GM19025 (cell line): ENCODE data around the gene PLPP1.
"Not testable (repeated sequence)": the region's sequence is repeated elsewhere in the genome, so short reads cannot be mapped to it uniquely, and the experiment has no call there.

Experiments used
- ATAC-seq: cut with Tn5 transposase; IDR thresholded peaks from one replicate; pipeline ENCODE4 v1.9.1; 2021; ENCODE audit warnings: mild to moderate bottlenecking, low read depth, moderate library complexity; ENCODE audit not compliant: unreplicated experiment

Gene PLPP1

DNA sequence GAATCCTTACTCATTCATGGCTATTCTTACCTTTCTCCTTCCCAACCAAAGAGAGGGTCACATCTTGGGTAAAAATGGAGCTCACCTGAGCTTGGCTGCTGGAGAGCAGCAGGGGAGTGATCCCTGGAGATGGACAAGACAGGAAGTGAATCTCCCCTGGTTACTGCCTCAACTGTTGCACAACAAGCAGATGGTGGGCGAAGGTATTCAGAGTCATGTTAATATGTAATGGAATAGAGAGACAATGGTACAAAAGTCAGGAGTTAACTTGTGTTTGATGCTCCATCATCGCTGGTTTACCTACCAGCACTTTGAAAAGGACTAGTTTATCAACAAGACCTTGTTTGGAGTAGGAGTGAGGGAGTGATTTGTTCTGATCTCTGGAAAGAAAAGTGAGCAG lies 13.0 kb upstream of the PLPP1 start:
- ATAC-seq, result no peak

DNA sequence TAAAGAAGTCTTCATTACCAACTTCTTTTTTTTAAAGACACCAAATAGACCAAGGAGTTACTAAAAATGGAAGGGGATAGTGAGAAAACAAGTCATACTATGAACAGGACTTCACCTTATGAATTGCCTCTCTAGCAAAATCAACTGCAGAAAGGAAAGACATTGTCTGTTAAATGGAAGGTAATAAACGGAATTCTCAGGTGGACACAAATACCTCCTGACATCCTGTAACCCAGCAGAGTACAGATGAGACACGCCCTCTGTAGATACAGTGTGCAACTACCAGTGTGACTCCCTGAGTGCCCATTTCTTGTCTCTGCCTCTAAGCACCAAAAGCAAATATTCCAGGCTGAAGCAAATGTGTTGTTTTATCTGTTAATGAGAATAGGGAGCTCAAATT lies 12.2 kb upstream of the PLPP1 start:
- no peak for ATAC-seq

DNA sequence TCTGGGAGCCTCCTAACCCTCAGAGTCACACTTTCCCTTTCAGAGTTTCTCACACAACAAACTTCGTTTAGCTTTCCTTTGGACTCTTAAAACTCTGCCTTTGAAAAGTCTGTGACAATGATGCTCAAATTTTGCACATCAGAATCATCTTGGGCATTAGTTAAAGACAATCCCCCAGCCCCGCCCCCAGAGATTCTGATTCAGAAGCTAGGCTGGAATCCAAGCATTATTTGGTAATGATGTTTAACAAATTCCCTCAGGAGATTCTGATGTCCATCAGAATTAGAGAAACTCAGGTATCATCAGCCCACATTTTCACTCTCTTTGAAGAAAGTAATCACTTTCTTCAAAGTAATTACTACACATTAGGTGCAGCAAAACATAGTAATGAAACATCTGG lies 9.6 kb upstream of the PLPP1 start:
- ATAC-seq, result no peak

DNA sequence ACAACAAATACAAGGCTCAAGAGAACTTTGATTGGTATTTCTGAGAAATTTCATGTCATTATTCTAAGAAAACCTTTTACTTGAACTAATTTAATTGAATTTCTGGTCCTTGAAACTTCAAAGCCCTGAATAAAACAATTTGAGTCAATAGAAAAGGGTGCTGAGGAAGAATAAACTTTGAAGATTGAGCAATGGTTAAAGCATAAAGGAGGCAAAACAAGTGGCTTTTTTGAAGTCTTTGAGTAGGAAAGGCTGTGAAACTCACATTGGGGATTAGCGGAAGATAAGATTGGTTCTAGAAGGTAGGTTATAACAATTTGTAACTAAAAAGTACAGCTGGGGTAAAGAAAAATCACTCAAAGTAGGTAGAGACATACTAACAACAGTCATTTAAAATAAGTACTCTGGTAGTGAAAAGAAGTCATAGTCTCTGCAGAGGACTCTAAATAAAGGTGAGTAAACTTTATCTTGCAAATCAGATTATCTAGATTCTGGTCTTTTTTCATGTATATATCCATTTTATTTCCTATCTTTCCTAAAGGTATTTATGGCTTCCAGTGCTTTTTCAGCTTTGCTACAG lies 6.4 kb upstream of the PLPP1 start:
- no peak for ATAC-seq

DNA sequence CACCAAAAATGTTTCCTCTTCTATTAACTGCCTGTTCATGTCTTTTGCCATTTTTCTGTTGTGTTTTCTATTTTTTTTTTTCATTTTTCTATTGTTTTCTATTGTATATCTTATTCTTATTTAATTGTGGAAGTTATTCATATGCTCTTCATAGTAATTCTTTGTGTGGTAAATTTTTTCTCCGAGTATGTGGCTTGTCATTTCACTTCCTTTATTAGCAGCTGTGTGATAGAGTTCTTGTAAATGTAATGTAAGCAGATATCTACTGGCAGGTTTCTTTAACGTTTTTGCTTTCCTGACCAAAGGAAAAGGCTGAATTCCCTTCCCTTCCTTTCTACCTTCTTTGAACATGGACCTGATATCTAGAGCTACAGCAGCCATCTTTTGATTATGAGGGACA lies 5.8 kb upstream of the PLPP1 start:
- no peak for ATAC-seq

DNA sequence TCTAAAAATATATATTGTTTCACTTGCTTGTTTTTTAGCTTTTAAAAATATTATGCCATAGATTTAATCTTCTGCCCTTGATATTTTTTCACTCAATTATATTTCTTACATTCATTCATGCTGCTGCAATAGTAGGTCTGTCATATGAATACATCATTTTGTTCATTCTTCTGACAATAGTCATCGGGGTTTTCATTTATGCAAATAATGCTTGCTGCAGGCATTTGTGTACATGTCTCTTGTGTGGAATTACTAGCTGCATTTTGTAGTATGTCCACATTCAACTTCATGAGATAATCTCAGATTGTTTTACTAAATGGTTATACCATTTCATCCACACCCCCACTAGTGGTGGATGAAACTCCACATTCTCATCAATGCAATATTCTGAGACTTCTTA lies 5.3 kb upstream of the PLPP1 start:
- ATAC-seq, result no peak

DNA sequence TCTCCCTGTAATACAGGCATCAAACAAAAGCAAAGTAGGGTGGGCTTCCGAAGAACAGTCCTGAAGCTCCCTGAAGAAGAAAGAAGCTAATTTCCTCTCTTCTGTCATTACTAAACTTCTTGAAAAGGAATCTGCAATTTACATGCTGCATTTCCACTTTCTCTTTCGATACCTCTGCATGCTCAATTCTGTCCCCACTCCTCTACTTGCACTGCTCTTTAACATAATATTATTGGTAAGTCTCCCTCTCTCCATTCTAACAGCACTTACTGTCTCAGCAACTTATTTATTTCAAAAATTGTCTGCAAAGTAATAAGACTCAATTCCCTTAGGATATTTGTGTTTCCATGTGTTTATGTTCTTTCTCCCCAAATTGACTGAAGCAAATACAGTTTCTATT lies 3.9 kb upstream of the PLPP1 start:
- peak; percentile 20 for ATAC-seq

DNA sequence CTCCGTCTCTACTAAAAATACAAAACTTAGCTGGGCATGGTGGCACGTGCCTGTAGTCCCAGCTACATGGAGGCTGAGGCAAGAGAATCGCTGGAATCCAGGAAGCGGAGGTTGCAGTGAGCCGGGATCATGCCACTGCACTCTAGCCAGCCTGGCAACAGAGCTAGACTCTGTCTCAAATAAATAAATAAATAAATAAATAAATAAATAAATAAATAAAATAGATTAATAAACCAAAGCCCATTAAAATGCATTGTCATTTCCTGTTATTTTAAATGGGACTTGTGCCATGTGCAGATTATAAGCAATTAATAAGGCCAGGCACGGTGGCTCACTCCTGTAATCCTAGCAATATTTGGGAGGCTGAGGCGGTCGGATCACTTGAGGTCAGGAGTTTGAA lies 2.6 kb upstream of the PLPP1 start:
- not testable (repeated sequence) for ATAC-seq

DNA sequence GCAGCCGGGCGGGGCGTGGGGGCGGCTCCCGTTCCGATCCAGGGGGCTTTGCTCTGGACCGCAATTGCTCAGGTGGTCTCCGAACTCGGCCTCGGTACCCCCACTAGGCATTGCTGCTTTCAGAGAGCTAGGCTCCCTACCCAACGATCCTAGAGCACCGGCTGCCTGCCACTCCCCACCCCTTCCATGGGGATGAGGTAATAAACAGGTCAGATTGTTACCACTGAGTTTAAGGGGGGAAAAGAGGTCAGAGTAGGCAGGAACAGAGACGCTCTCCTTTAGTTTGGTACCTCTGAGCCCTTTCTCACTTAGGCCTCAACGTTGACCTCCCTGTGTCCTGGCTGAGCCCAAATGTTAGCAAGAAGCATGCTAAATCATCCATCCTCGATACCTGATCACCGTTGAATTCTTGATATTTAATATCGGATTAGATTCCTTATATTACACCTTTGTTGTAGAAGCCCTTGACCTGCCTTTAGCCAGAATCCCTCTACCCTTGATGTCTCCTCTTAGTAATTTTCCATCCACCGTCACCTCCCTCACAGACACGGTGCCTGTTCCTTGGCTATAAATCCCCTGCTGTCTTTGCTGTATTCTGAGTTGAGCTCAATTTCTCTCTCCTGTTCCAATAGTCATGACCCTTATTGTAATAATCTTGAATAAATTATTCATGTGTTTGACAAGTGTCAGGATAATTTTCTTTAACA lies 588 bp upstream of the PLPP1 start:
- ATAC-seq, result peak; percentile 3

DNA sequence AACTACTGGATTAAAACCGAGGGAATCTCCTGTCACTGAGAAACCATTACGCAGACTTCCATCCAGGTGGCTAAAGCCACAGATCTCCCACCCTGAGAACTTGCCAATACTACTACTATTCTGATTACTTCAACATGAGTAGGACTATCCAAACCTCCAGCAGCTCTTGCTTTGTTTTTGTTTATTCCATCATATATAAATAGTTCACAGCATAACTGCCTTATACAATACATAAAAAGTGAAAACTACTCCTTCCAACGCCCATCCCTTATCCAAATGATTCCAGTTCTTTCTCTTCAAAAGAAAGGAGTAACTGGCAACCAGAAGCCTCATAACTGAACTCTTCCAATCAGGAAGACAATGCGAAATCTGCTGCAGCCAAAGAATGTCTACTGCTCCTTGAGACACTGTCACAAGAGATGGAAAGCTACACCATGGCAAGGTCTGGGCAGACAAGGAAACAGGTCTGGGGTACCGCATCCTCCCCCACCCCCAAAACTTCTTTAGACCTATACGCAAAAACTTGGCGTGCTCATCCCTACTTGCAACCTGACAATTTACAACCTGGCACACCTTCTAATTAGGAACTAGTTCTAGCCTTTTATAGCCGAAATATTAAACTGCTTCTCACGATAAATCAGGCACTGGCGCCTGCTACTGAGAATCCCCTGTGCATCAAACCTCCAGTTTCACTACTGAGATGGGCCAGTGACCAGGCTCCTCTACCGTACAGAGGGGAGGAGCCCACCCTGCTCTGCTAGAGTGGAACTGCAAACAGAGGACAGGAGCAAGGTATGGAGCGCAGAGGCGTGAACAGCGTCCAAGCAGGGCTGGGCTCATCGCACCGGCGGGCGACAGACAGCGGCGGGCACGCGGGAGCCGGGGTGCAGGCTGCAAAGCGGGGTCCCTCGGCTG lies 986 bp downstream of the PLPP1 start:
- peak; percentile 29 for ATAC-seq

DNA sequence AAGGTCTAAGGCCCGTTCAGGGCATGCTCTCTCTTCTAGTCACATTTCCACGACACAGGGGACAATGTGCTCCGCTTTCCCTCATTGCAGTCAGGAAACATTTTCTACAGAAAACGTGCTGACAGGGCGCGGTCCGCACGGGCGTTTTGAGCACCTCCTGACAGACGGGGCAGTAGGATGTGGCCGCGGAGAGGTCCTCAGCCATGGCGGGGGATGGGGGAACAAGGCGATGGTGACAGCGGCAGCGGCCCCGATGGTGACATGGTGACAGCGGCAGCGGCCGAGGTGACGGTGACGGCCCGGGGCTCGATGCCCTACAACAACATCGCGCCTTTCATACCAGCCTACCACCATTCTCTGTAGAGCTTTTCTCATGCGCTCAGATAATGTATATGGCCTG lies 4.1 kb downstream of the PLPP1 start:
- no peak for ATAC-seq

DNA sequence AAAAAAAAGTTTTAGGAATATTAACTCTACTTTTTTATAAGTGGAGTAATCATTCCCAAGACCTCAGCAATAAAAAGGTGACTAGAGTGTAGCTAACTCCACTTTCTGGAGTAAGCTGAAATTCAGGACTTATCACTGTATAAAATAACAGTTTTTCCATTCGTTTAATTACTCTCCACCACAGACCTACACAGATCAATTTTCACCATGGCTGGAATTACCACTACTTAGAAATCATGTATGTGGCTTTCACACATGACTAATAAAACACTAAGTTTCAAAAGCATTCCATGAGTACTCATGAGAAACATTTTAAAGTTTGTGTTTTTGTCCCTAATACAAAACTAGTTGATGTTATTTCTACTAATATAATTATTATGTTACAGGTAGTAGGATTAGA lies 9.9 kb downstream of the PLPP1 start:
- ATAC-seq, result no peak

DNA sequence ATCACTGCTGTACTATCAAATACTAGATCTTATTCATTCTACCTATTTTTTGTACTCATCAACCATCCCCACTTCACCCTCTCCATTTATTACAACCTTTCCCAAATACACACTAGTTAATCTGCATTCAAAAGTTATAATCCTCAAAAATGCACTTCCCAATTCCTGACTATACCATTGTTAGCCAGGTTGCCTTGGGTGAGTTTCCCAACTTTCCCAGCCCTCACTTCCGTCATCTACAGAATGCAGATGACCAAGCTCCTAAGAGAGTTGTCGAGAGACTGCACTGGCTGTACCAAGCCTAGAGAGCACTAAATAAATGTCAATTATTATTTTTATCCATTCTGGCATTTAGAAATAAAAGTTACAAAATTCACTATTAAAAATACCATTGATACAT lies 11.5 kb downstream of the PLPP1 start:
- ATAC-seq, result no peak

DNA sequence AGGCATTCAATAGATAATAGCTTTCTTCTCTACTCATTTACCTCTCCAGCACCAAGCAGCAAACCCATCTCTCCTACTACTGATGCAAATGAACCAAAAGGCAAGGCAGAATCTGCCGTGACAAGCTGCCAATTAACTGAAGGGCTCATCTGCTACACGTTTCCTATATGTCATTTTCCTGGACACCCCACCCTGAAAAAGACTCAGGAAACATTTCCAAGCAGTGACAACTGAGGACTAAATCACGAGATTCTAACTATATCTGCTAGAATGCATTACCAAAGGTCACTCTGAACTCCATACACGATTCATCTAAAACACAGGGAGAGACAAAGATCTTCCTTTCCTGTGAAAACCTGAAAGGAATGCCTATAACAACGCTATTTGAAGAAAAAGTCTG lies 12.9 kb downstream of the PLPP1 start:
- no peak for ATAC-seq

DNA sequence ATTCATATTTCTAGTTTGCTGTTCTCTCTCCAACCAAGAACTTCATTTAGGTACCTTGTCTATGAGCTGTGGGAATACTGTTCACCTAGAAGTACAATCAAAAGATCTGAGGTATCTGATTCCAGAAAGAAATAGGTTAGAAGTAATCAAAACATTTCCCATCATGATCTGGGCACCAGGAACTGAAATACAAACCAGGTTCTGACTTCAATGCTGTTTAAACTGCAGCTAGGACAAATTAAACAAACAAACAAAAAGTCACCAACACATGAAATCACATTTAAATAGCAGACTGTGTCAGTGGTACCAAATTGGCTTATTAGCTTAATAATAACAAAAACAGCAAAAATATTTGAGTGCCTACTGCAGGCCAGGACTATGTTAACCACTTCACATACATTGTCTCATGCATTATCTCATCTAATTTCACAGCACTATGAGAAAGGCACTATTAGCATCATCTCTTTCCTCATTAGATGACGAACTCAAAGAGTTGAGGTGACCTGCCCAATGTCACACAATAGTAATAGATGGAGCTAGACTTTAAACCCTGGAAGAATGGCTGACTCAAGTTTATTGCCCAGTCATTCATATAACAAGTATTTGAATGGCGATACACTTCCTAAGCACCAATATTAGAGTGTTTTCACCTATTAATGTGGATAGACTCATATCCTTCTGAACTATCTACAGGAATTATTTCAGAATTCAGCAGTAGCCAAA lies 14.5 kb downstream of the PLPP1 start:
- ATAC-seq, result no peak

DNA sequence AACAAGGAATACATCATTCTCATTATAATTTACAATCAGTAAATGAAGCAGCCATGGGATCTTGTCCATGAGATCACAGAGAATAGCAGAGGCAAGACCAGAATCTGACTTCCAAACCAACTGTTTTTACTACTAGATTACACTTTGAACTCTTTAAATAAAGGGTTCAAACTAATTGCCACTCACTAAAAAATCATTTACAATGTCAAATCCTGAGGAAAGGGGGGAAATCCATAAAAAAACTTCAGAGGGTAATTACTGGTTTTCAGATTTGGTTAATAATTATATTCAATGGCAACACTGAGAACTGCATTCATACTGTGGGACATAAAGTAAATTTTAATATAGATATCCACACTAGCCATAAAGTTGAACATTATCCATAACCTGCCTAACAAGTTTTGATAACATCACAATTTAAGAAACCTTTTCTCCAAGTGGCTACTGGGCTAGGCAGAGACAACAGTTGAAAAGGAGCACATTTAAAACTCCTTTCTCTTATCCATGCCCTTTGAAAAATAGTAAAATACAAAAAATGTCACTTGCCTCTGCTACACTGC lies 15.9 kb downstream of the PLPP1 start:
- ATAC-seq, result no peak

DNA sequence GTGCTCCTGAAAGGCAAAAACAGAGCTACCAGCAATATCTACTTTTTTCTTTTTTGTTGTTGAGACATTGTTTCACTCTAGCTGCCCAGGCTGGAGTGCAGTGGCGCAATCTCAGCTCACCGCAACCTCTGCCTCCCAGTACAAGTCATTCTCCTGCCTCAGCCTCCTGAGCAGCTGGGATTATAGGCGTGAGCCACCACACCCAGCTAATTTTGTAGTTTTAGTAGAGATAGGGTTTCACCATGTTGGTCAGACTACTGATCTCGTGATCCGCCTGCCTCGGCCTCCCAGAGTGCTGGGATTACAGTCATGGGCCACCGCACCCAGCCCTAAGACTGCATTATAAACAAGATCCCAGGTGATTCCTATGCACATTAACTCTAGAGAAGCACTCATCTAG lies 17.0 kb downstream of the PLPP1 start:
- ATAC-seq, result no peak

DNA sequence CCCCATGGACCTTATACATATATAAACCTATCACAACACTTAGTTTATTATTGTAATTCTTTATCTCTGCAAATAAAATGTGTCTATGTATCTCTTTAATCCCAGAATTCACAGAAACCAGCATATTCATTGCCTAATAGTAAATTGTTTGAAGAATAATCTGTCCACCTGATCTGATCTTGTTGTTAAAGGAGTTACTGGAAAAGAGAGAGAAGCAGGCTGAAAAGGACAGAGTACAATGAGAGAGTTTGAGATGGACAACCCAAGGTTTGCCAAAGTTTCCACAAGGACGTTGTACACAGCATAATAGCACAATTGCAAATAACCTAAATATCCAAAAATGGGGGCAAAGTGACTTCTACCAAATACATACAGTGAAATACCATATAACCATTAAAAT lies 23.8 kb downstream of the PLPP1 start:
- ATAC-seq, result no peak

DNA sequence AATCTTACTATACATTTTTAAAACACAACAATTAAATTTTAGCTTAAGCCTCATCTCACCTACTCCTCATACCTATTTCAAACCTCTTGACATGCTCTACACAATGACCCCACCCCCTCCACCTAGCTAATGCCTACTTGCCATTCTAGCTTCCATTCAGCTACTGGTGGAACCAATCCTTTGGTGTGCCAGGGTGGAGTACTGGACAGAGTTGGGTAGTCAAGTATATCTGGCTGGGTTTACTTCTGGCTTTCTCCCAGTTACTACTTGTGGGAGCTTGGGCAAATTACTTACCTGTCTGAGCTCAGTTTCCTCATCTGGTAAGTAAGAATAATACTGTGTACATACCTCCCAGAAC lies 24.3 kb downstream of the PLPP1 start:
- no peak for ATAC-seq

DNA sequence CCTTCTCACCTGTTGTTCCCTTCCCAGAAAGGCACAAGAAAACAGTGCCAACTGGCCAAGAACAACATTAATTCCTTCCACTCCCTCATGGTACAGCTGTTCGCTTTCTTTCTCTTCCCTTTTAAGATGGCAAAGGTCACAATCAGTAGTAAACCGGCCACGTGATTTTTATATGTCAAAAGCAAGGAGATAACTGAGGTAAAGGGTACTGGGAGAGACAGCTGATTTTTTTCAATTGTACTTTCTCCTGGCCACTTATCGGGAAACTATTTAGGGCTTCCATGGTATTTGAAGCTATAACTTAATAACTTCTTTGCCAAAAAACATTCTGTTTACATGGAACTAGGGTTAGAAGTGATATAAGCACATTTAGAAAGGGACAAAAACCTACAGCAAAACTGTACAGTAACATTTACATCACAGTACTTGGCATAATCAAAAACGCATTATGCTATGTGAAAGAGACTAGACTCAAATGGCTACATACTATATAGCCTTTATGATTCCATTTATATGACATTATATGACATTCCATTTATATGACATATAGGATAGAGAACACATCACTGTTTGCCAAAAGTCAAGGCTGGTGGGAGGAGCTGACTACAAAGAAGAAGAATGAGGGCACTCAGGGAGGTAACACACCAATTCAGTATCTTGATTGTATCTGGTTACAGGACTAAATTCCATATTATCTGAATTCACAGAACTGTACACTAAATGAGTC lies 24.8 kb downstream of the PLPP1 start:
- no peak for ATAC-seq
